GM19043 (cell line): ENCODE results near the gene PDS5B.

ENCODE experiments used
- ATAC-seq: cut with Tn5 transposase; IDR thresholded peaks from one replicate; pipeline ENCODE4 v1.9.1; 2021; ENCODE audit warnings: low read depth; ENCODE audit not compliant: unreplicated experiment

Gene PDS5B

DNA sequence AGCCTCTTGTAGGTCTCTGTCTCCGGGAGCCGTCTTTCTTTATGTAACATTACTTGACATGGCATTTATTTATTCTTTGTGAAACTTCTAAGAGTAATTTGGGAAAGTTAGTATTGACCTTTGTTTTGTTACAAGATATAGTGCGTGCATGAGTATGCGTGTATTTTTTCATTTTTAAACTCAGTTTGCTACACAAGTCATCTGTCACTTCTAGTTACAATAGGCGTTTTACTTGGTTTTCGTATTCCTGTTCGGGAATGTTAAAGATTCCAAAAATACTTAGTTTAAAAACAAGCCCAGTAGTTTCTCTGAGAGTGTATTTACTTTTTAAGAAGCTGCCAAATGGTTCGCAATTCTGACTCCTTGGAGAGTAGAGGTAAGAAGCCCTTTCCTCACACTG is 3.2 kb downstream of the PDS5B start:
- ATAC-seq = no peak

DNA sequence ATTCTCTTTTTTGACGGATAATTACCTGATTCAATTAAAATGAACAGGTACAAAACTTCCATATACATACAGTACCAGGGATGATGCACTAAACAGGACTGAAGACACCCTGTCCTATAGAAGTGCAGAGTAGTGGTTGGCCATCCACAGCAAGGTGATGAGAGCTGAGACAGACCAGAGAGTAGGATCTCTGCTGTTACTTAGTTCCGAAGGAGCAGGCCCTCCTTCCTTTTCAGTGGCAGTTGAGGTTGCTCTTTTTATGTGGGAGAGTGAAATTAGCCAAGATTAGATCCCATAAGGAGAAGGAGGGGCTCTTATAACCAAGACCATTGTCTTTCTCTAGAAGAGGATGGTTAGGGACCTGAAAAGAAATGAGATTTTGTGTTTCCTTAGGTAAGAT is 4.0 kb downstream of the PDS5B start:
- ATAC-seq = no peak

DNA sequence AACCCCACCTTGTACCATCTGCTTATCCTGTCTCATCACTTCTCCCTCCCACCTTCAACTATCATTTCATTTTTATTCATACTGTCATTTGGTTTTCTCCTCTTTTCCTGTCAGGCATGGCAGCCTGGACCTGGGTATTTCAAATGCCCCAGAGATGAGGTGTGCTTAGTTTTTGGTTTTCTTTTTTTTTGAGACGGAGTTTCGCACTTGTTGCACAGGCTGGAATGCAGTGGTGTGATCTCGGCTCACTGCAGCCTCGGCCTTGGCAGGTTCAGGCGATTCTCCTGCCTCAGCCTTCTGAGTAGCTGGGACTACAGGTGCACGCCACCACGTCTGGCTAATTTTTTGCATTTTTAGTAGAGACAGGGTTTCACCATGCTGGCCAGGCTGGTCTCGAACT is 5.8 kb downstream of the PDS5B start:
- ATAC-seq = no peak

DNA sequence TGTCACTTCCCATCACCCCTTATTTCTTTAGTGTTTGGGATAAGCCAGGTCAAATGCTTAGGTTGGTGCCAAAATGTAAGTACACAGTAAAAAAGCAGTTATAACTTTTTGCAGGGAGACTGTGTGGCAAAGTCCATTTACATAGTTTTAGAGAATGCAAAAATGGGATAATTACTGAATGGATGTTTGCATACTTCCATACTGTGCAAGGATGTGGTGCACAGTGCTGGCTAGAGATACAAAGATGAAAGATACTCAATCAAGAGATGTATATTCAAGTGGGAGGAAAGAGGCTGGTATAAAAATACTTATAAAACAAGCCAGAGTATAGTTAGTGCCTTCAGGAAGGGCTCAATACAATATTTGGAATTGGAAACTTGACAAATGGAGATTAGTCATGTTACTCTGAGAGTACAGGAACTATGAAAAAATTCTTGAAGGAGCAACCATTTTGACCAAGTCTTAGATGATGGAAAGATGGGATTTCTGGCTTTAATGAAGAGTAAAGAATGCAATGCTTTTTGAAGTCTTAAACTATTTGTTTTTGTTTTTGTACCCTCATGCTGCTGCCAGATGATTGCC is 8.0 kb downstream of the PDS5B start:
- no peak for ATAC-seq

DNA sequence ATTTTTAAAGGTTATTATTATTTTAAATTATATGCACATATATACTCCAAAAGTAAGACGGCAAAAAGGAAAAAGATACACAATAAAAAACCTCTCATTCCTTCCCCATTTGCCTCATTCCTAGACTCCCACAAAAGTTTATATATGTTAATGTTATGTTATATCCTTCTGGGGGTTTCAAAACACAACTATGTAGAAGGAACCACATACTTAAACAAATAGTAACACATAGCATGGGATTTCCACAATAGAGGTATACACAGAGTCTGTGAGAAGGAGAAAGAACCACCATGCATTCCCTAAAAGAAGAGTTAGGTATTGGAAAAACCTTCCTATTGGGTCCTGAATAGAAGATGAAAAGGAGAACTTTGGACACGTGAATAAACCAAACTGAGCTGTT is 9.1 kb downstream of the PDS5B start:
- no peak for ATAC-seq

DNA sequence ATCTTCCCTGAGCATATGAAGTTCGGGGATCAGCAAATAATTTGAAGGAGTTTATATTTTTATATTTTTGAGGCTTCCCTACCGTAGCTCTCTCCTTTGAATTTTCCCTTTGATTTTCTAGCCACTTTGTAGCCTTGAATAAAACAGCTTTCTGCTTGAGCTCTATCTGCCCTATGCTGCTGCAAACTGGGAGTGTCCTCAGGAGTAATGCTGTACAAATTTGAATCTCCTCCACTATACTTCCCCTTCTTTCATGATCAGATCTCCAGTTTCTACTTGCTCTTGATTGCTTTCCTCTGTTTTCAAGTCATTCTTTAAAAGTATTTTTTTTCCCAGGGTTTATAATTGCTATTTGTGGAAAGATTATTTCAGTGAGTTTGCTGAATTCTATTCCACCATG is 14.6 kb downstream of the PDS5B start:
- ATAC-seq = no peak

DNA sequence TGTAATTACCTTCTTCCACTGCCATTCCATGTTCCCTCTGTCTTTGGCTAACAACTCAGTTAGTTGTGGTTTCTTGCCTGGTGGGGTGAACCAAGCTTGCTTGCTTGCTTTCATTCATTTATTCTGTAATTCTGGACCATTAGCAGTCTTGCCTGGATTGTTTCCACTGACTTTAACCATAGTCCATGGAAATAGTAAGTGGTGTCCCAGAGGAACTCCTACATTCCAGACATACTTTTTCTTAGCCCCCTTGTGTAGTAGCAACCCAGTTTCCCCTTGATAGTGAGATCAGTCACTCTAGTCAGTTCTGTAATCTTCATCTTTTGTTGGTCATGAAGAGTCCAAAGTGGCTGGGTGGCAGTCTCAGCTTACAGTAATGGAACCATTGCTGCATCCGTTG is 23.2 kb downstream of the PDS5B start:
- ATAC-seq = no peak

DNA sequence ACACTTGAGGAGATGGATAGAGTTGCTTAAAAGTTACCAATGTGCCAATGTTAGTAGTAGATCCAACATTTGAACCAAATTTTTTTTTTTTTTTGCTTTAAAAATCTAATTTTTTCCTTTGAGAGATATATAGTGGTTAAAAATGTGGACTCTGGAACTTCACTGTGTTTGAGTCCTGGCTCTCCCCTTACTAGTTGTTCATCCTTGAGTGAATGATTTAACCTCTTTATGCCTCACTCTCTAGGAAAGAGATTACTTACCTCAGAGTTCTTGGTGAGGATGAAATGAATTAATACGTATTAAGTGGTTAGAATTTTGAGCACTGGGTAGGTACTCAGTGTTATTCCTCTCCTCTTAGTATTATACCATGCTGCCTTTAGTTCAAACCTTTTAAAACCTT is 24.3 kb downstream of the PDS5B start:
- ATAC-seq = no peak

DNA sequence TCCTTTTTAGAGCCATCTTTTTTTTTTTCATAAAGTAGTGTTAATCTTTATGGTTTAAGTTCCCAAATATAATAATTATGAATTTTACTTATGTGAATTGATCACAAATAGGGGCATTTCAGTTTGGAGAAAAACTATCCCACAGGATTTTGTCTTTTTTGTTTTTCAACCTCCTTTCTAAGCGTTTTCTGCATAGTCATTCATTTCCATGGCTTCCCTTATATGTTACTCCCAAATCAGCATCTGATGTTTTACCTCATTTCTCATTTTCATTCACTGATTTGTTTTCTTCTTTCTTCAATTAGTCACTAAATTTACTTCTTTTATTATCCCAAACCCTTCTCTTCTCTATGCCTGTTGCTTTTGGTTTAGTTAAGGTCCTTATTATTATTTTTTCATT is 24.7 kb downstream of the PDS5B start:
- no peak for ATAC-seq

DNA sequence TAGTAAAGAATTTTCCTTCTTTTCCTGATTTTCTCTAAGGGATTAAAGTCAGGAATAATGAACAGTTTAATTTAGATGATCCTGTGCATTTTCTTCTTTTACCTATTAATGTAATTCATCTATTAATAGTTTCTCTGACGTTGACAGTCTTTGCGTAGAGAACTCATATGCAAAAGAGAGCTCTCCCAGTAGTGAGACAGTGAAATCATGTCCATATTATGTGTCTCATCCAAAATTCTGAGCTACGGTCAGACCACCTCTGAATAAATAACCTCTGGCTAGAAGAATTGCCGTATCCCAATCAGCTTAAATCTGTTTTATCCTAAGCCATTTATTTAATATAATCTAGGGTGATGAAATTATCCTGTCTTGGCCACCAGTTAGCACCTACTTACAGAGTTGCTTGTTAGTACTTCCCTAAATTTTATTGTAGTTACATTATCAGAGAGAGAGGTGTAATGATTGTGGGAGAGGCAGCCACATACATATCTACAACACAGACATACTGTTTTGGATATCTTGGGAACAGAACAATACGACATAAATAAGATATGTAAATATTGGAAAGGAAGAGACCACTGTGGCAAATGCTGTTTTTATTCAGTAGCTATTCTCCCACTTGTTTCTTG is 30.7 kb downstream of the PDS5B start:
- ATAC-seq = no peak

DNA sequence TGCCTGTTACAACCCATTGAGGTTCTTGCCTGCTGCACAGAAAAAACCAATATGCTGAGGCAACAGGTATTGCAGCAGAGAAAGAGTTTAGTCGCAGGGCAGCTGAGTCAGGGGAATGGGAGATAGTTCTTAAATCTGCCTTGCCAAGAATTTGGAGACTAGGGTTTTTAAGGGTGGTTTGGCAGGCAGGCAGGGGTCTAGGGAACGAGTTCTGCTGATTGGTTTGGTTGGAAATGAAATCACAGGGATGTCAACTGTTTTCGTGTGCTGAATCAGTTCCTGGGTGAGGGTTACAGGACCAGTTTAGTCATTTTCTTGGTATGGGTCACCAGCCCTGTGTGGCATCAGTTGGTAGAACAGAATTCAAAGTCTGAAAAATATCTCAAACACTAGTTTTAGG is 36.6 kb downstream of the PDS5B start:
- ATAC-seq = no peak

DNA sequence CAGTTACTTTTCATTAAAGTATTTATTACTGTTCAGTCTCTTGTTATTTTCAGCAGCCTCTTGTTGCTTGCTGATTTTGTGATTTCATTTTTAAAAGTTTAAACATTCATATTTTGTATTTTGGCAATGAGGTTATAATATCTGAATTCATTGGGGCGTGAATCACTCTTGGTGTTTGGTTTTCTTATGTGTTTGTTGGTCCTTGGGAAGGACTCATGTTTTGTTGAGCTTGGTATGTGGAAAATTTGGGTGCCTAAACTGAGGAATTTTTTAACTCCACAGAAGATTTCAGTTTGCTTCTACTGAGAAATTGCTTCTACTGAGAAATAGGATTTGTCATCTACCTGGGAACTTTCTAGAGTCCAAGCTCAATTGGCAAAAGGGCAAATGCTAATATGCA is 38.2 kb downstream of the PDS5B start:
- ATAC-seq = no peak

DNA sequence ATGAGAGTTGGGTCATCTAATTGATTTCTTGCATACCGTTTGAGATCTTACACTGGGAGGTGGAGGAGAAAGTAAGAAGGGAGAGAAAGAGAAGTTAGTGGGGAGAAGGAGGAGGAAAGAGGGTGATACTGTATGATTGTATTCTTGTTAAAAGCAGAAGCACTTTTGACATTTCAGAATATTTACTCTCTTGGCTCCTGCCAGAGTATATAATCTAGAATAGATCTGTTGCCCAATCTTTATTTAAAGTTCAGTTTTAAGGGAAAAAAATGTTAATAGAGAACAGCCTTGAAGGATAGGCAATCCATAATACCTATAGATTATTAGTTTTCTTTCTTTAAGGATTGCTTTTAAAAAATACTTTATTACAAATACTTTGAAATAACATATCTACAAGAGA is 41.5 kb downstream of the PDS5B start:
- no peak for ATAC-seq

DNA sequence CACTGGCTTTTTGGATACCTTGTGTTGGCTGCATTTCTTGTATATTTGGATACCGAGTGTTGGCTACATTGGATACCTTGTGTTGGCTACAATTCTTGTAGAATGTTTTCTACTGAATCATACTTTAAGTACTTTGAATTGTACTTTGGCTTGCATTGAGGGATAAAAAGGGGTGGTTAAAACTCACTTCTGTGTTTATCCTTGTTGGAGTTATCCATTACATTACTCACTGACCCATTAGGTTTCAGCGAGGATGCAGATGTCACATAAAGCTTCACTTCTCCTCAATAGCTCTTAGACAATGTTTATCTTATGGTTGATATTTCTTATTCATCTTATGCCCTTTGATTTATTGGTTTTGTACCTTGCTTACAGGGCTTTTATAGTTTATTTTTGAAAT is 43.1 kb downstream of the PDS5B start:
- ATAC-seq = no peak

DNA sequence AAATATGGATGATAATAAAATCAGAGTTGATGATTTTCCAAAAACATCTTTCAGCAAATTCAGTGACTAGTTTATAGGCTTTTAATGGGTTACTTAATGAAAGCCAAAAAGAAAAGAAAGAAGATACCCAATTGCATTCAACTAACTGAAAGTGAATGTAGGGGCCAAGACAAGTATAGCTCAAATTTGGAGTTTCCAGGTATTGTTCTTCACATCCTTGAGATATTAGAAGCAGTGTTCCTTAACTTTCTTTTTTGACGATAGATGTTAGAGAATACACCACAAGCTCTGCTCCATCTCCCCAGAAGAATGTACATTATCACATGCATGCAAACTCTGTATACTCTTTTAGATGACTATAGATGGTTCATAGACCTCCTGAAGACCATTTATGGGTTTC is 43.6 kb downstream of the PDS5B start:
- ATAC-seq = no peak

DNA sequence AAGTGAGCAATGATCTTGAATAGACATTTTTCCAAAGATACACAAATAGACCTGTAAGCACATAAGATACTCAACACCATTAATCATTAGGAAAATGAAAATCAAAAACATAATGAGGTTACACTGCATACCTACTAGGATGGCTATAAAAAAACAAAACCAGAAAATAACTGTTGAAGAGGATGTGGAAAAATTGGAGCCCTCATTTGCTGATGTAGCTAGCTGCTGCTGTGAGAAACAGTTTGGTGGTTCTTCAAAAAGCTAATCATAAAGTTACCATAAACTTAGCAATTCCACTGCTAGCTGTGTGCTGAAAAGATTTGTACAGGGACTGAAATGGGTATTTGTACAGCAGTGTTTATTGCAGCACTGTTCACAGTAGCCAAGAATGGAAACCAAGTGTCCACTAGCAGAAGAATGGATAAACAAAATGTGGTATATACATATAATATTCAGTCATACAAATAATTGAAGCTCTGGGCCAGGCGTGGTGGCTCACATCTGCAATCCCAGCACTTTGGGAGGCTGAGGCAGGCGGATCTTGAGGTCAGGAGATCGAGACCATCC is 46.2 kb downstream of the PDS5B start:
- no peak for ATAC-seq

DNA sequence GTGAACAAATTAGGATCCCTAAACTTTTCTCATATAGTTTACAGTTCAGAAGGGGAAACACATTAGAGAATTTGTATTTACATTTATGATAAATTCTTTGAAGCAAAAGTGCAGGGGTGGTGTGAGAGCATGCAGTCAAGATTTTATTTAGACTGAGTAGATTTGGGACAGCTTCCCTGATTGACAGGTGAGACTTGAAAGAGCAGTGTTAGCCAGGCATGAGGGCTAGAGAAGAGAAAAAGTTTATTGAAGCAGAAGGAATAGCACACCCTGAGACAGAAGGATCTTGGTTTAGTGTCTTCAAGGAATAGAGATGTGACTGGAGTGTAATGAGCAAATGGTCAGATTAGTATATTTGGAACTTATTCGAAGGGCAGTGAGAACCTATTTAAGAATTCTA is 50.5 kb downstream of the PDS5B start:
- ATAC-seq = no peak

DNA sequence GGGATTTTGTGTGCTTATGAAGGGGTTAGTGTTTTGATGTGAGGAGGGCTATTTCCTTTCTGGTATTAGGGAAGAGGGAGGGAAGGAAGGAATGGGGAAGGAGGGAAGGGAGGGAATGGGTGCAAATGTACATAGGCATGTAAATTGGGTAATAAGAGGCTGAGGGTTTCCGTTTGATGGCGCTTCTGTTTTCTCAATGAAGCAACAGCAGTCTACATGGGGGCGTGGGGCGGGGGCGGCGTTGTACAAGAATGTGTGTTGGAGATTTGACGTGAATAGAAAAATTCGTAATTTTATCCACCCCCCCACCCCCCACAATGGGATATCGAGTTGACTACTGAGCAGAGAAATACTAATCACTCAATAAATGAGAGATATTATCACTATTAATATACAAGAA is 52.5 kb downstream of the PDS5B start:
- ATAC-seq = no peak

DNA sequence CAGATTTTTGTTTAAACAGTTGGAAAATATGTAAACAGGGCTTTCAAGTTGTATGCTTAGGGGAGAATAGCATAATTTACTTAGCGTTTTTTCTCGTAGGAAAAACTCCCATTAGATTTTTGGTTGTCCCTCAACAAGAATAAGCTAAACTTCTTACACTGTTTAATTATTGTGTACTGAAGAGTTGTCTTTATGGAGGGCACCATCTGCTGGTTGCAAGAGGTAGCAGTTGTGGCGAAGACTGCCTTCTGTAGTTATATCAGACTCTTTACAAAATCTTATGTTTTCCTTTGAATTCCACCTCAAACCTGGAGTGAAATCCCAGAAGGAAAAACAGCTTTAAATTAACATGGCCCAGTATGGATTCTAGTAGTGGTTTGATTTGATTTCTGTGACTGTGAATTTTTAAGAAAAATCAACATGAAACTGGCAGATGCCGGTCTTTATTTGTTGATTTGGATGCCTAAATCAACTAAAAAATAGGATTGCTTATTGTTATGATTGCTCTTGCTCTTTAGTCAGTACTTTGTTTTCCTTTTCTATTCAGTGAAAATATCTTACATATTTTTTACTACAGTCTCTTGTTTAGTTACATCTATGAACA is 53.4 kb downstream of the PDS5B start:
- no peak for ATAC-seq

DNA sequence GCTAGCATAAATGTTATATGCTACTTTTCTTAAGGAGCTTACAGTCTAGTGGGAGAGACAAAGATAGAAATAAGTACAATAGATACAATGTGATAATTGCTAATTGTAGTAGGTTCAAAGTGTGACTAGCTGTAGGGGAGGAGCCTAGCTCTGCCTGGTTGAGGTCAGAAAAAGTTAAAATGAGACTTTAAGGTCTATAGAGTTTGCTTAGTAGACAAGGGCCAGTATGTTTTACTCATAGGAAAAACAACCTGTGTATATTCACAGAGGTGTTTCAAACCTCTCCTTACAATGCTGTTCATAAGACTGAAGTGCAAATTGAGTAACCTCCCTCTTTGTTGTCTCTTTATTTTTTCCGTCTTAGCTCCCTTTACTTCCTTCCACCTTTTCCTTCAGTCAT is 56.1 kb downstream of the PDS5B start:
- ATAC-seq = no peak

DNA sequence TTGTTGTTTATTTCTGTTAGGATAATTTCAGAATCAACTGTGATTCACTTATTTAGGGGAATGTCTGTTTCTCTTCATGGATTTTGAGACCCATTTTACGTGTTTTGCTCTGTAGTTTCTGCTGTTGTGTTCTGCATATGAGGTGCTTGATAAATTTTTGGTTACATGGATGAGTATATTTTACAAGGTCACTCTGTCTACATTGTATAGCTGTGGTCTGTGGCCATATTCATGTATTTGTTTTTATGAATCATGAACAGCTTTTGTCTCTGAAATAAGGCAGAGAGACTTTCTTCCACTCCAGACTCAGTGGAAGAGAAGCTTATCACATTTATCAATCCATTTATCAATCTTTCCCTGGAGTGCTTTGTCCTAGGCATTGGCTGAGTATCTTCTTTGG is 56.6 kb downstream of the PDS5B start:
- no peak for ATAC-seq

DNA sequence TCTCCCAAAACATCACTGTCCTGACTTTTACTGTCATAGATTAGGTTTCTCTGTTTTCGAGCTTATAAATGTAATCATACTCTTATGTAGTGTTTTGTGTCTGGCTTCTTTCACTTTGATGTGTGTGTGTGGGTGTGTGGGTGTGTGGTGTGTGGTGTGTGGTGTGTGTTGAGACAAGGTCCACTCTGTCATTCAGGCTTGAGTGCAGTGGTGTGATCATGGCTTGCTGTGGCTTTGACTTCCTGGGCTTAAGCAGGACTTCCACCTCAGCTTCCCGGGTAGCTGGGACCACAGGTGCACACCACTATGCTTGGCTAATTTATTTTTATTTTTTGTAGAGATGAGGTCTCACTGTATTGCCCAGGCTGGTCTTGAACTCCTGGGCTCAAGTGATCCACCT is 59.6 kb downstream of the PDS5B start:
- ATAC-seq = no peak
